H9 (cell line): ENCODE results near the gene PPP2R5E. TPM values are rescaled to one million over a fixed set of nuclear protein-coding genes. Genes with fewer than 3 reads are reported as not detected.

ENCODE experiments used
- DNase-seq: peaks from one replicate; pipeline ENCODE4 v3.0.0-alpha.2; 2017
- H2AFZ ChIP-seq: one replicate; pipeline ENCODE4 v1.6.1; 2013; ENCODE audit warnings: mild to moderate bottlenecking, low read length, control low read depth, moderate library complexity
- H2AK5ac ChIP-seq: 2 replicates; pipeline ENCODE4 v1.6.1; 2013; ENCODE audit warnings: low read length, control low read depth, mixed read lengths; ENCODE audit not compliant: insufficient read length
- H2BK120ac ChIP-seq: one replicate; pipeline ENCODE4 v1.6.1; 2013; ENCODE audit warnings: low read depth, mild to moderate bottlenecking, low read length, control low read depth, inconsistent platforms; ENCODE audit not compliant: poor library complexity, severe bottlenecking
- H2BK12ac ChIP-seq: 2 replicates; pipeline ENCODE4 v1.6.1; 2013; ENCODE audit warnings: low read length, control low read depth, mixed read lengths, low read depth; ENCODE audit not compliant: insufficient read length
- H2BK15ac ChIP-seq: 2 replicates; pipeline ENCODE4 v1.6.1; 2013; ENCODE audit warnings: low read depth, low read length, control low read depth
- H2BK20ac ChIP-seq: one replicate; pipeline ENCODE4 v1.6.1; 2013; ENCODE audit warnings: low read depth, mild to moderate bottlenecking, low read length, control low read depth, inconsistent platforms; ENCODE audit not compliant: poor library complexity, severe bottlenecking
- H2BK5ac ChIP-seq: 2 replicates; pipeline ENCODE4 v1.6.1; 2013; ENCODE audit warnings: low read length, control low read depth, mixed read lengths; ENCODE audit not compliant: insufficient read length
- H3K14ac ChIP-seq: 2 replicates; pipeline ENCODE4 v1.6.1; 2013; ENCODE audit warnings: low read length, control low read depth; ENCODE audit not compliant: insufficient read depth
- H3K18ac ChIP-seq: 2 replicates; pipeline ENCODE4 v1.6.1; 2013; ENCODE audit warnings: low read depth, mild to moderate bottlenecking, mixed read lengths, low read length, control low read depth; ENCODE audit not compliant: insufficient read length
- H3K23ac ChIP-seq: 2 replicates; pipeline ENCODE4 v1.6.1; 2013; ENCODE audit warnings: low read length, control low read depth, mixed read lengths, low read depth; ENCODE audit not compliant: insufficient read length
- H3K23me2 ChIP-seq: 2 replicates; pipeline ENCODE4 v1.6.1; 2013; ENCODE audit warnings: low read depth, mild to moderate bottlenecking, mixed read lengths, low read length, control low read depth; ENCODE audit not compliant: insufficient read length, poor library complexity, severe bottlenecking
- H3K27ac ChIP-seq: 2 replicates; pipeline ENCODE4 v1.5.1; 2013; ENCODE audit warnings: low read length, control low read depth, mixed read lengths, low read depth; ENCODE audit not compliant: insufficient read length
- H3K27me3 ChIP-seq: 2 replicates; pipeline ENCODE4 v1.6.1; 2013; ENCODE audit warnings: low read length, control low read depth, inconsistent platforms; ENCODE audit not compliant: insufficient read depth
- H3K4ac ChIP-seq: 2 replicates; pipeline ENCODE4 v1.6.1; 2013; ENCODE audit warnings: low read depth, mild to moderate bottlenecking, control low read depth, inconsistent platforms, low read length, moderate library complexity
- H3K4me1 ChIP-seq: 2 replicates; pipeline ENCODE4 v1.6.1; 2013; ENCODE audit warnings: low read length, control low read depth, inconsistent platforms; ENCODE audit not compliant: insufficient read depth
- H3K4me2 ChIP-seq: 2 replicates; pipeline ENCODE4 v1.6.1; 2013; ENCODE audit warnings: low read length, control low read depth, mixed read lengths; ENCODE audit not compliant: insufficient read length, insufficient read depth
- H3K56ac ChIP-seq: 2 replicates; pipeline ENCODE4 v1.6.1; 2013; ENCODE audit warnings: low read depth, mild to moderate bottlenecking, mixed read lengths, low read length, control low read depth; ENCODE audit not compliant: insufficient read length
- H3K79me1 ChIP-seq: 2 replicates; pipeline ENCODE4 v1.6.1; 2013; ENCODE audit warnings: low read depth, mild to moderate bottlenecking, moderate library complexity, low read length, control low read depth, inconsistent platforms; ENCODE audit not compliant: insufficient read depth, poor library complexity, severe bottlenecking
- H3K79me2 ChIP-seq: 2 replicates; pipeline ENCODE4 v1.6.1; 2013; ENCODE audit warnings: low read length, control low read depth, inconsistent platforms; ENCODE audit not compliant: insufficient read depth
- H3K9ac ChIP-seq: 2 replicates; pipeline ENCODE4 v1.6.1; 2013; ENCODE audit warnings: low read length, control low read depth, mixed read lengths; ENCODE audit not compliant: insufficient read length; ENCODE audit errors: extremely low read depth
- H3K9me3 ChIP-seq: one replicate; pipeline ENCODE4 v1.6.1; 2013; ENCODE audit warnings: low read depth, low read length, inconsistent platforms; ENCODE audit not compliant: control insufficient read depth
- H3T11ph ChIP-seq: one replicate; pipeline ENCODE4 v1.6.1; 2013; ENCODE audit warnings: mild to moderate bottlenecking, low read length, control low read depth, inconsistent platforms
- H4K20me1 ChIP-seq: one replicate; pipeline ENCODE4 v1.6.1; 2013; ENCODE audit not compliant: control insufficient read depth, insufficient read length, insufficient read depth
- H4K5ac ChIP-seq: 2 replicates; pipeline ENCODE4 v1.6.1; 2013; ENCODE audit warnings: low read depth, mild to moderate bottlenecking, mixed read lengths, low read length, control low read depth; ENCODE audit not compliant: insufficient read length
- H4K8ac ChIP-seq: replicated peaks from 2 replicates; pipeline ENCODE4 v1.6.1; 2013; ENCODE audit warnings: low read length, control low read depth, mixed read lengths, low read depth; ENCODE audit not compliant: insufficient read length
- H4K91ac ChIP-seq: 2 replicates; pipeline ENCODE4 v1.6.1; 2013; ENCODE audit warnings: low read depth, mild to moderate bottlenecking, moderate library complexity, mixed read lengths, low read length, control low read depth; ENCODE audit not compliant: insufficient read length
- H3K27ac Mint-ChIP-seq, 3 experiments: 2 replicates in 2 of 3; 3 replicates in 1 of 3; pipeline ENCODE4 v1.8.0; 2020 to 2021; ENCODE audit warnings: mixed read lengths in 3 of 3, mild to moderate bottlenecking in 1 of 3, moderate library complexity in 1 of 3
- H3K27me3 Mint-ChIP-seq: 2 replicates; pipeline ENCODE4 v1.8.0; 2021; ENCODE audit warnings: low read depth, mild to moderate bottlenecking, moderate library complexity, mixed read lengths
- H3K36me3 Mint-ChIP-seq, 3 experiments: 2 replicates in 2 of 3; 3 replicates in 1 of 3; pipeline ENCODE4 v1.8.0; 2020 to 2021; ENCODE audit warnings: low read depth in 3 of 3, mixed read lengths in 3 of 3; ENCODE audit not compliant: insufficient read depth in 1 of 3
- H3K4me1 Mint-ChIP-seq, 2 experiments: 2 replicates each; pipeline ENCODE4 v1.8.0; 2020; ENCODE audit warnings: mixed read lengths in 2 of 2
- H3K4me3 Mint-ChIP-seq, 2 experiments: 2 replicates in 1 of 2; 3 replicates in 1 of 2; pipeline ENCODE4 v1.8.0; 2020 to 2021; ENCODE audit warnings: mild to moderate bottlenecking in 2 of 2, mixed read lengths in 2 of 2, moderate library complexity in 1 of 2
- H3K9me3 Mint-ChIP-seq, 2 experiments: 2 replicates in 1 of 2; 3 replicates in 1 of 2; pipeline ENCODE4 v1.8.0; 2020; ENCODE audit warnings: mild to moderate bottlenecking in 2 of 2, mixed read lengths in 2 of 2, moderate library complexity in 1 of 2
- CTCF ChIP-seq: fragments of 200-600 bp; sonication (generic); conservative IDR thresholded peaks from 3 replicates; pipeline ENCODE4 v1.8.0; 2021; ENCODE audit warnings: antibody characterized with exemption, mild to moderate bottlenecking
- WGBS: extraction: QIAGEN DNeasy Blood & Tissue Kit; methylation state at CpG from one replicate; pipeline ENCODE4 v1.1.7; 2013; ENCODE audit warnings: missing lambda C conversion rate, low lambda C conversion rate, mixed read lengths; ENCODE audit not compliant: insufficient read length; ENCODE audit errors: extremely low coverage; 5-methylcytosine and 5-hydroxymethylcytosine counted together
- total RNA-seq: library from RNA; stranded (reverse); gene quantifications from 2 replicates; pipeline ENCODE4 v1.2.1, GENCODE V29; 2021

PPP2R5E gene
- total RNA-seq, 1 experiment from 2014 or later: 65.8 TPM

GRCh38 chr14:63468294-63468693, 74.9 kb downstream of the PPP2R5E start:
- H3K79me2 ChIP-seq: peaks cover 11% of the 10 kb centered on the region; the same call in 1 of the 2 replicates
- no peak overlapping the region for H4K91ac ChIP-seq
- no peaks in the 10 kb centered on the region for H3K9me3 ChIP-seq
- no peak overlapping the region for H3K9ac ChIP-seq
- no peak overlapping the region for H3K4ac ChIP-seq
- no peak overlapping the region for H3K4me3 Mint-ChIP-seq
- WGBS: no CpG with 5 or more reads among the region's 1 CpG
- no peaks in the 10 kb centered on the region for H3K9me3 Mint-ChIP-seq
- no peak for DNase-seq
- H2AFZ ChIP-seq: no peak overlapping the region
- H3T11ph ChIP-seq: no peak overlapping the region
- no peak overlapping the region for H2AK5ac ChIP-seq
- H3K27me3 ChIP-seq: no peaks in the 10 kb centered on the region
- no peak overlapping the region for H3K23ac ChIP-seq
- no peak for TF ChIP-seq CTCF
- H4K8ac ChIP-seq: no peak overlapping the region
- no peak overlapping the region for H3K18ac ChIP-seq
- no peak overlapping the region for H2BK12ac ChIP-seq
- peaks cover 4 to 16% of the 10 kb centered on the region in 2 experiments for H3K4me1 Mint-ChIP-seq
- H4K5ac ChIP-seq: no peak overlapping the region
- peaks cover 6% of the 10 kb centered on the region for H3K4me1 ChIP-seq
- H2BK15ac ChIP-seq: no peak overlapping the region
- no peaks in the 10 kb centered on the region for H3K79me1 ChIP-seq
- no peaks in the 10 kb centered on the region for H3K27me3 Mint-ChIP-seq
- no peak overlapping the region for H2BK5ac ChIP-seq
- H2BK120ac ChIP-seq: no peak overlapping the region
- no peak overlapping the region for H3K4me2 ChIP-seq
- H3K14ac ChIP-seq: no peak overlapping the region
- no peaks in the 10 kb centered on the region for H3K23me2 ChIP-seq
- no peak overlapping the region for H3K56ac ChIP-seq
- H4K20me1 ChIP-seq: no peaks in the 10 kb centered on the region
- no peak overlapping the region for H3K27ac ChIP-seq
- H3K36me3 Mint-ChIP-seq: peaks cover 5% of the 10 kb centered on the region in 3 experiments; a peak in 6 of 7 replicates
- H2BK20ac ChIP-seq: no peak overlapping the region
- H3K27ac Mint-ChIP-seq: no peak overlapping the region
